ENCODE measurements around the gene PRPF40A. TPM values are rescaled to one million over a fixed set of nuclear protein-coding genes. Genes with fewer than 3 reads are reported as not detected.

The PRPF40A gene
- total and polyA plus RNA-seq, 9 of the 15 experiments (the other 6 are each of a cell fraction or from before 2014, with no cell fraction given), result 168 to 304 (median 264) TPM

DNA sequence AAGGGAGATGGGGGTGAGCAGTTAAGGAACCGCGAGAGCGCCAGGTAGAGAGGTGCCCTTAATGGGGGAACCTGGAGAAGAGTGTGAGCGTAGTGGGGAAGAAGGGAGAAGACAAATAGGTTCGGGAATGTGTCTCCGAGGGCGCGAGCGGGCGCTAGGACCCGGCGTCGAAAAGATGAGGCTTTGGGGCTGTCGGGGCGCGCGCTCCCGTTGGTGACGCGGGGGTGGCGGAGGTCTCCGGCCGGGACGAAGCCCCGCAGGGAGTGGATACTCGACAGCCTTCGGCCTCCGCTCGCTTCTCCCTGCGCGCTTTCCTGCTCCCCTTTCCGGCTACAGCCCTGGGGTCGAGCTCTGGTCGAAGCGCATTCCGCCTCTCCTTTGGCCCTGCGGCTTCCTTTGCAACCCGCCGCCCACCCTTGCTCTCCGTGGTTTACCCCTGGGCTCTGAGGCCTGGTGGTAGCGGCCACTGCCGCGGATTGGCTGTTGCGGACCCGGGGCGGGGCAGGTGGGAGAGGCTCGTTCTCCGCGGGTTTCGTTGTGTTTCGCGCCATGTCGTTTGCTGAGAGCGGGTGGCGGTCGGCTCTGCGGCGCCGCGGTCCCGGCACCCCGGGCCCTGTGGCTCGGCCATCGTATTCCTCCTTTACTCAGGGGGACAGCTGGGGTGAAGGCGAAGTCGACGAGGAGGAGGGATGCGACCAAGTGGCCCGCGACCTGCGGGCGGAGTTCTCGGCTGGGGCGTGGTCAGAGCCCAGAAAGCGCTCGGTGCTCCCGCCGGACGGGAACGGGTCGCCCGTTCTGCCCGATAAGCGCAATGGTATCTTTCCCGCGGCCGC lies 1.0 kb upstream of the PRPF40A start, which contains the start of gene ARL6IP6 (continued):
- TF ChIP-seq CEBPG (CRISPR knock-in tag; IDR thresholded peaks at IDR 0.05), result no peak
- no peak for TF ChIP-seq CEBPG (tag; conservative IDR thresholded peaks at IDR 0.05 in 1 of 2, IDR thresholded peaks at IDR 0.05 in 1 of 2)
- TF ChIP-seq, protein P1, sequence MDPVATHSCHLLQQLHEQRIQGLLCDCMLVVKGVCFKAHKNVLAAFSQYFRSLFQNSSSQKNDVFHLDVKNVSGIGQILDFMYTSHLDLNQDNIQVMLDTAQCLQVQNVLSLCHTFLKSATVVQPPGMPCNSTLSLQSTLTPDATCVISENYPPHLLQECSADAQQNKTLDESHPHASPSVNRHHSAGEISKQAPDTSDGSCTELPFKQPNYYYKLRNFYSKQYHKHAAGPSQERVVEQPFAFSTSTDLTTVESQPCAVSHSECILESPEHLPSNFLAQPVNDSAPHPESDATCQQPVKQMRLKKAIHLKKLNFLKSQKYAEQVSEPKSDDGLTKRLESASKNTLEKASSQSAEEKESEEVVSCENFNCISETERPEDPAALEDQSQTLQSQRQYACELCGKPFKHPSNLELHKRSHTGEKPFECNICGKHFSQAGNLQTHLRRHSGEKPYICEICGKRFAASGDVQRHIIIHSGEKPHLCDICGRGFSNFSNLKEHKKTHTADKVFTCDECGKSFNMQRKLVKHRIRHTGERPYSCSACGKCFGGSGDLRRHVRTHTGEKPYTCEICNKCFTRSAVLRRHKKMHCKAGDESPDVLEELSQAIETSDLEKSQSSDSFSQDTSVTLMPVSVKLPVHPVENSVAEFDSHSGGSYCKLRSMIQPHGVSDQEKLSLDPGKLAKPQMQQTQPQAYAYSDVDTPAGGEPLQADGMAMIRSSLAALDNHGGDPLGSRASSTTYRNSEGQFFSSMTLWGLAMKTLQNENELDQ (CRISPR knock-in tag; IDR thresholded peaks at IDR 0.05; ENCODE audit: borderline replicate concordance), result no peak; the same call in 1 of the 2 replicates
- TF ChIP-seq, protein P2, sequence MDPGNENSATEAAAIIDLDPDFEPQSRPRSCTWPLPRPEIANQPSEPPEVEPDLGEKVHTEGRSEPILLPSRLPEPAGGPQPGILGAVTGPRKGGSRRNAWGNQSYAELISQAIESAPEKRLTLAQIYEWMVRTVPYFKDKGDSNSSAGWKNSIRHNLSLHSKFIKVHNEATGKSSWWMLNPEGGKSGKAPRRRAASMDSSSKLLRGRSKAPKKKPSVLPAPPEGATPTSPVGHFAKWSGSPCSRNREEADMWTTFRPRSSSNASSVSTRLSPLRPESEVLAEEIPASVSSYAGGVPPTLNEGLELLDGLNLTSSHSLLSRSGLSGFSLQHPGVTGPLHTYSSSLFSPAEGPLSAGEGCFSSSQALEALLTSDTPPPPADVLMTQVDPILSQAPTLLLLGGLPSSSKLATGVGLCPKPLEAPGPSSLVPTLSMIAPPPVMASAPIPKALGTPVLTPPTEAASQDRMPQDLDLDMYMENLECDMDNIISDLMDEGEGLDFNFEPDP (CRISPR knock-in tag; IDR thresholded peaks at IDR 0.05), result no peak
- TF ChIP-seq DIDO1 (tag; IDR thresholded peaks at IDR 0.05; ENCODE audit: low read depth), result no peak
- no peak for TF ChIP-seq ZNF408 (CRISPR knock-in tag; IDR thresholded peaks at IDR 0.05; ENCODE audit: low read depth)
- TF ChIP-seq, protein P3, sequence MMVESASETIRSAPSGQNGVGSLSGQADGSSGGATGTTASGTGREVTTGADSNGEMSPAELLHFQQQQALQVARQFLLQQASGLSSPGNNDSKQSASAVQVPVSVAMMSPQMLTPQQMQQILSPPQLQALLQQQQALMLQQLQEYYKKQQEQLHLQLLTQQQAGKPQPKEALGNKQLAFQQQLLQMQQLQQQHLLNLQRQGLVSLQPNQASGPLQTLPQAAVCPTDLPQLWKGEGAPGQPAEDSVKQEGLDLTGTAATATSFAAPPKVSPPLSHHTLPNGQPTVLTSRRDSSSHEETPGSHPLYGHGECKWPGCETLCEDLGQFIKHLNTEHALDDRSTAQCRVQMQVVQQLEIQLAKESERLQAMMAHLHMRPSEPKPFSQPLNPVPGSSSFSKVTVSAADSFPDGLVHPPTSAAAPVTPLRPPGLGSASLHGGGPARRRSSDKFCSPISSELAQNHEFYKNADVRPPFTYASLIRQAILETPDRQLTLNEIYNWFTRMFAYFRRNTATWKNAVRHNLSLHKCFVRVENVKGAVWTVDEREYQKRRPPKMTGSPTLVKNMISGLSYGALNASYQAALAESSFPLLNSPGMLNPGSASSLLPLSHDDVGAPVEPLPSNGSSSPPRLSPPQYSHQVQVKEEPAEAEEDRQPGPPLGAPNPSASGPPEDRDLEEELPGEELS (CRISPR knock-in tag; IDR thresholded peaks at IDR 0.05; ENCODE audit: borderline replicate concordance), result 0 out of 2 replicates have a peak, but pooled peaks have one; percentile 19
- no peak for TF ChIP-seq ZKSCAN1 (IDR thresholded peaks at IDR 0.05; ENCODE audit: low read depth, low read length)
- peak in 1 of 2 experiments; percentile 32; a peak in 2 of 3 replicates for TF ChIP-seq CBX3 (IDR thresholded peaks at IDR 0.05; ENCODE audit: borderline replicate concordance in 1 of 2, low read length in 2 of 2)
- TF ChIP-seq, protein P4, sequence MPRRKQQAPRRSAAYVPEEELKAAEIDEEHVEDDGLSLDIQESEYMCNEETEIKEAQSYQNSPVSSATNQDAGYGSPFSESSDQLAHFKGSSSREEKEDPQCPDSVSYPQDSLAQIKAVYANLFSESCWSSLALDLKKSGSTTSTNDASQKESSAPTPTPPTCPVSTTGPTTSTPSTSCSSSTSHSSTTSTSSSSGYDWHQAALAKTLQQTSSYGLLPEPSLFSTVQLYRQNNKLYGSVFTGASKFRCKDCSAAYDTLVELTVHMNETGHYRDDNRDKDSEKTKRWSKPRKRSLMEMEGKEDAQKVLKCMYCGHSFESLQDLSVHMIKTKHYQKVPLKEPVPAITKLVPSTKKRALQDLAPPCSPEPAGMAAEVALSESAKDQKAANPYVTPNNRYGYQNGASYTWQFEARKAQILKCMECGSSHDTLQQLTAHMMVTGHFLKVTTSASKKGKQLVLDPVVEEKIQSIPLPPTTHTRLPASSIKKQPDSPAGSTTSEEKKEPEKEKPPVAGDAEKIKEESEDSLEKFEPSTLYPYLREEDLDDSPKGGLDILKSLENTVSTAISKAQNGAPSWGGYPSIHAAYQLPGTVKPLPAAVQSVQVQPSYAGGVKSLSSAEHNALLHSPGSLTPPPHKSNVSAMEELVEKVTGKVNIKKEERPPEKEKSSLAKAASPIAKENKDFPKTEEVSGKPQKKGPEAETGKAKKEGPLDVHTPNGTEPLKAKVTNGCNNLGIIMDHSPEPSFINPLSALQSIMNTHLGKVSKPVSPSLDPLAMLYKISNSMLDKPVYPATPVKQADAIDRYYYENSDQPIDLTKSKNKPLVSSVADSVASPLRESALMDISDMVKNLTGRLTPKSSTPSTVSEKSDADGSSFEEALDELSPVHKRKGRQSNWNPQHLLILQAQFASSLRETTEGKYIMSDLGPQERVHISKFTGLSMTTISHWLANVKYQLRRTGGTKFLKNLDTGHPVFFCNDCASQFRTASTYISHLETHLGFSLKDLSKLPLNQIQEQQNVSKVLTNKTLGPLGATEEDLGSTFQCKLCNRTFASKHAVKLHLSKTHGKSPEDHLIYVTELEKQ (CRISPR knock-in tag; IDR thresholded peaks at IDR 0.05), result no peak
- TF ChIP-seq SMARCA4 (IDR thresholded peaks at IDR 0.05), result peak; percentile 71
- TF ChIP-seq ZNF507 (tag; conservative IDR thresholded peaks at IDR 0.05), result no peak
- peak; percentile 77 for TF ChIP-seq LEF1 (IDR thresholded peaks at IDR 0.05)
- TF ChIP-seq ZFP1 (CRISPR knock-in tag; IDR thresholded peaks at IDR 0.05), result no peak; the same call in 1 of the 2 replicates
- no peak for TF ChIP-seq PHTF2 (CRISPR knock-in tag; IDR thresholded peaks at IDR 0.05)
- peak; percentile 48 for TF ChIP-seq NCOA4 (IDR thresholded peaks at IDR 0.05; ENCODE audit: partially characterized antibody)
